ENCODE data around the gene IGF1.

IGF1 gene

DNA sequence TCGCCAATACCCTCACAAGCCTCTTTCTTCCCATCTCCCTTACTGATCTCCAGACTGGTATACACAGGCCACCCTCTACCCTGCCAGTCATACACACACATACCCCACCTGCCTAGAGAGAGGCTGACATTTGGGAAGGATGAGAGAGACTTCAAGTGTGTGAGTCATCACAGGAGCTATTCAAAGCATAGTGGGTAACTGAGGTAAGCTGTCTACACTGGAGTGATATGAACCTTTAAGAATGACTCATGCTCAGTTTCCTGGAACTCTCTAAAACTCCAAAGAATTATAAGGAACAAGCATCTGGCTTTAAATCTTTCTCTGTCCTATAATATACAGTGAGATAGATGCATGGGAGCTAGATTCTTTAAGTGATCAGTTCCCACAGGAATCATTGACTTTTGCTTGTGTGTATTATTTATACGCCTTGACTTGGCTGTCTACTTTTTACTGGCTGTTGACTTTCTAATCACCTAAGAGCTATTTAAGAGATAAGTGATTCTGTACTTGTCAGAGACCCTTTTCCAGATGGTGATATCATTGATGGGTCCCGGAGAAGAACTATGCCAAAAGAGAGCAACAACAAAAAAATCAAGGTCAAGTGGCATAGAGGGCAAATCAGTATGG, 5.8 kb downstream of the IGF1 start:
- no peak overlapping the region for H3K27ac ChIP-seq
- TF ChIP-seq, protein P1, sequence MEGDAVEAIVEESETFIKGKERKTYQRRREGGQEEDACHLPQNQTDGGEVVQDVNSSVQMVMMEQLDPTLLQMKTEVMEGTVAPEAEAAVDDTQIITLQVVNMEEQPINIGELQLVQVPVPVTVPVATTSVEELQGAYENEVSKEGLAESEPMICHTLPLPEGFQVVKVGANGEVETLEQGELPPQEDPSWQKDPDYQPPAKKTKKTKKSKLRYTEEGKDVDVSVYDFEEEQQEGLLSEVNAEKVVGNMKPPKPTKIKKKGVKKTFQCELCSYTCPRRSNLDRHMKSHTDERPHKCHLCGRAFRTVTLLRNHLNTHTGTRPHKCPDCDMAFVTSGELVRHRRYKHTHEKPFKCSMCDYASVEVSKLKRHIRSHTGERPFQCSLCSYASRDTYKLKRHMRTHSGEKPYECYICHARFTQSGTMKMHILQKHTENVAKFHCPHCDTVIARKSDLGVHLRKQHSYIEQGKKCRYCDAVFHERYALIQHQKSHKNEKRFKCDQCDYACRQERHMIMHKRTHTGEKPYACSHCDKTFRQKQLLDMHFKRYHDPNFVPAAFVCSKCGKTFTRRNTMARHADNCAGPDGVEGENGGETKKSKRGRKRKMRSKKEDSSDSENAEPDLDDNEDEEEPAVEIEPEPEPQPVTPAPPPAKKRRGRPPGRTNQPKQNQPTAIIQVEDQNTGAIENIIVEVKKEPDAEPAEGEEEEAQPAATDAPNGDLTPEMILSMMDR (conservative IDR thresholded peaks at IDR 0.05) = no peak

DNA sequence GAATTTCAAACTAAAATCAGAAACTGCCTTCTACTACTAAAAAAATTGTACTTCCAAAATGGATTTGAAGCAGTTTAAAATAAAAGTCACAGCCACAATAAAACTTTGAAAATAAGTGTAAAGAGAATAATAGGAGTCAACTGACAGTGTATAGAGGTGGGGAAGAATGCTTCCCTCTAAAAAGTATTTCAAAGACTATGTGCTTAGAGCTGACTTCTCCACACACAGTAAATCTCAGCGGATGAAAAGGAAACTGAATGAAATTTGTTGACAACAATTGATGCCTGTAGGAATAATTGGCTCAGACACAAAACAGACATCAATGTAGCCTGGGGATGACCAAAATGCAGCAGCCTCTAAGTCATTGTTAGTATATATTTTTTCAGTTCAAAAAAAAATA, 7.9 kb downstream of the IGF1 start:
- TF ChIP-seq, protein P1 (conservative IDR thresholded peaks at IDR 0.05) = no peak
- H3K27ac ChIP-seq = no peak overlapping the region

DNA sequence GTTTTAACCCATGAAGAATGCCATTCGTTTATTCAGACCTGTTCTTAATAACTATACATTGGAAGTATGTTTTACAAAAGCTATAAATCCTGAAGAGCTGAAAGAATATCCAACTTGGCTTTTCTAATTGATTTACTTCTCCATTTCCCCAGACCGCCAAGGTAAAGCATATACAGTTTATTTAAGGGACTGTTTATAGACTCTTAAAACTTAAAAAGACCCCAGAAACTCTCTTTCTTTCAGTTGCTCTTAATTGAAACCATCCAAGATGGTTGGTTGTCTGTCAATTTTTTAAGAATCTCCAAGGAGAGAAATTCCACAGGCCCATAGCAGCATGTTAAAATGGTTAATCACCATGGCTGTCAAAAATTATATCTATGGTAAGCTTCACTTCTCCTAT, 8.8 kb downstream of the IGF1 start:
- no peak overlapping the region for H3K27ac ChIP-seq

DNA sequence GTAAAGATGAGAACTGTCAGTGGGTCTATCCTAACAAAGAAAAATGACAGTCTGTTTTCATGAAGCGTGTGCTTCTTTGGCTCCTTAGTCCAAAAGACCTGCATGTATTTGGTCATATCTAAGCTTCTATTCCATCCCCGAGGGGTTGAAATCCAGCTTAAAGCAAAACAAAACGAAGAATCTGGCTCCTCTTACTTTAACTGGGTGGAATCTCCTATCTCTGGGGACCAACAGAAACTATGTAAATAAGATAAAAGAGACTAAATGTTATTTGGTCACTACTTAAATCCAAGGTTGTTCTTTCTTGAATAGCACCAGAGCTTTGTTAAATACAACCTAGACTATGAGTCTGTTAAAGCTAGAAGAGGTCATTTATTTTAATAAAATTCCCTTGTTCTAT, 9.4 kb downstream of the IGF1 start:
- TF ChIP-seq, protein P1 (conservative IDR thresholded peaks at IDR 0.05) = no peak
- no peak overlapping the region for H3K27ac ChIP-seq

More for the DNA sequence above, 8.8 kb downstream of the IGF1 start:
- TF ChIP-seq, protein P1 (conservative IDR thresholded peaks at IDR 0.05) = no peak

DNA sequence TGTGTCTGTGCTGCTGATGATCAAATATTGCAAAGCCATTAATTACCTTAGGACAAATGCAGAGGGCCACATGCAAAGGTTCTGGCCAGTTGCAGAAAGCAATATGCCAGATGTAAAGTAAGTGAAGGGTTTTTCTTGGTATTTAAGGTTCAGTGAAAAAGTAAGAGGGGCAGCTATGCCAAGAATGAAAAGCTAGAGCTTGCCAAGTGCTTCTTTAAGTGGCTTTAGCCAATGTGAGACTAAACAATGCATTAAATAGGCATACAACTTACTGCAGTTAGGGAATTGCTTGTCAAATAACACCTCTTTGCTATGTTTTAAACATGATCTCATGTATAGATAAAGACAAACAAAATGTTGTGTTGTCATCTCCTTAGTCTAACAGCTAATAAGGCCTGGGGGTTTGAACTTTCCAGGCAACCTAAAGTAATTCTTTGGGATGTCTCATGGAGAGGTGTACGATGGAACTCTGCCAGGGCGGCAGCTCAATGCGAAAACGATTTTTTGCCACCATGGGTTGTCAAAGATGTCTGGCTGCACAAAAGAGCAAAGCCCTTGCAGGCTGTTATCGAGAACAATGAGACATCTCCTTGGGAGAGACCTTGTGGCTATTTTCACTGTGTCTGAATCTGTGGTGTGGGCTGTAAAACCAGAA, 12.0 kb downstream of the IGF1 start:
- TF ChIP-seq, protein P1 (conservative IDR thresholded peaks at IDR 0.05) = no peak

DNA sequence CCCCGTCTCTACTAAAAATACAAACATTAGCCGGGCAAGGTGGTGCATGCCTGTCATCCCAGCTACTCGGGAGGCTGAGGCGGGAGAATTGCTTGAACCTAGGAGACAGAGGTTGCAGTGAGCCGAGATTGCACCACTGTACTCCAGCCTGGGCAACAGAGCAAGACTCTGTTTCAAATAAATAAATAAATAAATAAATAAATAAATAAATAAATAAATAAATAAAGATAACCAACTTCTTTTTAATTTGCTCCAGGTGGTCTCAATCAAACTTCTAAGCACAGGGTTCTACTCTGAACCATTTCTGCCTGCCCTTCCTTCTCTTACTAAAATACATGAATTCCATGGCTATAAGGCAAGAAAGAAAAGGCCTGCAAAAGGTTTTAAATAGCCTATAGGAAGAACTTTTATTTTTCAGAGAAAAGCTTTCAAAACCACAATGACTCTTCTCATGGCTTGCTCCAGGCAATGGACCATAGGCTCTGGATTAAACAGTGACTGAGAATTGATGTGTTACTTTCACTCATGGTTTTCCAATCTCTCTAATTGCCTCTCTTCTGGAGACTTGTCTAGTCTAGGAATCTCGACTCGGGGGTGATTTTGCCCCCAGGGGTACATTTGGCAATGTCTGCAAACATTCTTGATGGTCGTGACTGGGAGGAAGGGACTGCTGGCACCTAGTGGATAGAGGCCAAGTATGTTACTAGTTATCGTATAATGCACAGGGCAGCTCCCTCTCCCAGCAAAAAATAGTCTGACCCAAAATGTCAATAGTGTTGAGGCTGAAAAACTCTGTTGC, 14.4 kb downstream of the IGF1 start:
- TF ChIP-seq, protein P1 (conservative IDR thresholded peaks at IDR 0.05) = no peak

More for the DNA sequence above, 12.0 kb downstream of the IGF1 start:
- no peak overlapping the region for H3K27ac ChIP-seq

DNA sequence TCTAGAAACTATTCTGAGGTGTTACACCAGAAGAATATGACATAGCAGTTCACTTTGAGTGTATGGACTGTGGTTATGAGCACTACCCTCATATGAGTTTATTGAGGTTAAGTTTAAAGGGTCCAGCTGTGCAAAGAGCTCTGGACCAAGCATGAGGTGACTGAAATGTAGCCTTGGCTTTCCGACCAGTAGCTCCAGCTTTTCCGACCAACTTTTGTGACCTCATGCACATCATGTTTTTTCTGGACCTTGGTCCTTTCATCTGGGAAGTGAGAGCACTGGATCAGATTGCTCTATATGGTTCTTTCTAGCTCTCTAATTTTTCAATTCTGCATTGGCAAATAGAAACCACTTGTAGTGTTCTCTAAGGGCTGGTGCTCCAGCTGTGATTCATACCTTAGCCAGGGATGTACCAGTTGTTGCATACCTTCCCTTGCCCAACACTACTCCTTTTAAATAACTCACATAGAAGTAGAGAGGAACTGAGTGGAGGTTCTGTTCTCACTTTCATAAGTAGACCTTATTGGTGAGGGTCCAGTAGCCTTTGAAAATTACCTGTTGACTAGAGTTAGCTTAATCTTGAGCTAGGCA, 16.6 kb downstream of the IGF1 start:
- TF ChIP-seq, protein P1 (conservative IDR thresholded peaks at IDR 0.05) = no peak
- H3K27ac ChIP-seq = no peak overlapping the region

More for the DNA sequence above, 14.4 kb downstream of the IGF1 start:
- no peak overlapping the region for H3K27ac ChIP-seq
